Lower leg skin (tissue), 3 donors: ENCODE data around the gene C1orf21.

Experiments used
- CTCF ChIP-seq, 3 donors: fragments of 450-650 bp; IDR thresholded peaks; one replicate each; pipeline ENCODE4 v1.5.1; 2016; ENCODE audit warnings: antibody characterized with exemption in 3 of 3, mild to moderate bottlenecking in 3 of 3, moderate library complexity in 2 of 3
- POLR2A ChIP-seq, 2 donors: fragments of 450-650 bp; IDR thresholded peaks; one replicate each; pipeline ENCODE4 v1.6.1; 2016 to 2017; ENCODE audit warnings: antibody characterized with exemption in 2 of 2, mild to moderate bottlenecking in 1 of 2, moderate library complexity in 1 of 2

- TF ChIP-seq CTCF (IDR thresholded peaks at IDR 0.05): no peak
- no peak for TF ChIP-seq POLR2A (IDR thresholded peaks at IDR 0.05)
These were observed at the start of gene C1orf21 for GRCh38 chr1:184386312-184387068.
